Urothelium cell line (cell line): ENCODE measurements around the gene SSTR3.
A peak's percentile ranks its signal among the peaks of the same experiment; 100 is the strongest.
"Not testable (repeated sequence)": the region's sequence is repeated elsewhere in the genome, so short reads cannot be mapped to it uniquely, and the experiment has no call there.

Source experiments
- DNase-seq: peaks from one replicate; pipeline ENCODE4 v3.0.0; 2011; ENCODE audit warnings: low spot score, mixed read lengths
- FAIRE-seq: peaks from 2 replicates; lab custom pipeline; 2011; peaks lifted over from hg19 to GRCh38; lab: Jason Lieb, UNC

The SSTR3 gene

GRCh38 chr22:37212174-37212906, at the start of gene SSTR3:
SSTR3 (minus strand) TSS chr22:37212477; CDS start chr22:37207803, 4,674 bp downstream.
- DNase-seq (no peak), FAIRE-seq (no peak)

DNA sequence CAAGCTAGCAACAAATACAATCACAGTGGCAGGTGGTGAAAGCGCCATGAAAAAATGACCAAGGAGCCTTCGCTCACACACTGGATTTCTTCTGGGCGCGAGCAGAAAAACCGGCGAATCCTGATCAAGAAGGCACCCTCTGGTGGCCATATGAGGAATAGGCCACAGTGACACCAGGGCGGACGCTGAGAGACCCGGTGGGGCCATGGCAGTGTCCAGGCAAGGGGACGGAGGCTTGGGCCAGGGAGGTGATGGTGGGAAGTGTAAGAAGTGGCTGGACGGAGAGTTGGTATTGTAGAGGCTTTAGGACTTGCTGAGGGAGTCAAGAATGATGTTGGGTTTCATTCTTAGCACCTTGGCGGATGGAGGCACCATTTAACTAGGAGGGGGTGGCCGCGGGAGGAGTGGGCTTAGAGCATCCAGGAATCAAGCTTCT, 48.6 kb upstream of the SSTR3 start:
- FAIRE-seq = peak; percentile 93
- DNase-seq = peak; percentile 79

GRCh38 chr22:37260155-37260795, 48.0 kb upstream of the SSTR3 start:
- DNase-seq (no peak), FAIRE-seq (no peak)

DNA sequence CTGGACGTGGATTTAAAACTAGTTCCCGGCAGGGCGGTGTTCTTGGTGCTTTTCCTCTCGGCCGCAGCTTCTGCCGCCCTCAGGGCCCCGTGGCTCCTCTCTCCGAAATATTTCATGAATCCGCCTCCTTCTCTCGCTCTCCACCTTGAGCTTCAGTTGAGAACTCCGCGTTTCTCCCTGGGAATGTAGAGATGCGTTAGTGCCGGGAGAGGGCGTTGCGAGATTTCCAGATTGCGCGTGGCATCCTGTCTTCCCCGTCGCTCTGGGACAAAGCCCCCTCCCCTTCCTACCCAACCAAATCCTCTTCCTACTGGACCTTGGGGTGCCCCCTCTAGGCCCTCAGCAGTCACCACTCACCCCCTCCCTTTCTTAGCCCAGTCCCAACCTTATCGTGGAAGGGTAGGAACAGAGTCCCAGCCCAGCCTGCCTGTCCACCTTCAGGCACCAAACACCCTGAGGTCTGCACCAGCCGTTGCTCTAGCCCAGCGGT, 47.3 kb upstream of the SSTR3 start:
- FAIRE-seq (no peak), DNase-seq (no peak)

DNA sequence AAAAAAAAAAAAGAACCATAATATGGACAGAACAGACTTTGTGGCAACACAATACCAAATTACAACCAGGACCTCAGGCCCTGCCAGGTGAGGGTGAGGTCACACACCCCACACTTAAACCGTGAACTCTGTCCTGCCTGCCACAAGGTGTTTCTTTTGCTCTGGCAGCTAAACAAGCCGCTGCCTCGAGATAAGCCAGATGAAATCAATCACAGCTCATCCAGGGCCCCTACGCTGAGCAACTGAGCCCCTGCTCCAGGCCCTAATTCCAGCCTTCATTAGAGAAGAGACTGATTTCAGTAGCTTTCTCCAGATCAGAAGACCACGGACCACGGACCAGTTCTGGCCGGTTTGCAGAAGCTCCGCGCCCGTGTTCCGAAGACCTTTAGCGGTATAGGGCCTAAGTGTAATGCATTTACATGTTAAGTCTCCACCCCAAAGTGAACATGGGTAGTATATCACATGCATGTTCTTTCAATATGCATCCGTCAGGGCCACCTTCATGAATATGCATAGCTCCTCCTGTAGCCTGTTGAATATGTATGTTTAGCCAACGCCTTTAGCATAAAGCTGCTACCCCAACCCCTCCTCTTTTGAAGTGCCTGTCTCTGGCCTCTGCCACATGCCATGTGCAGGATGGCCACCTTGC, 46.6 kb upstream of the SSTR3 start:
- DNase-seq (no peak), FAIRE-seq (no peak)

- DNase-seq (no peak), FAIRE-seq (peak; percentile 13)
These were observed 45.9 kb upstream of the SSTR3 start for GRCh38 chr22:37258005-37258752.

DNA sequence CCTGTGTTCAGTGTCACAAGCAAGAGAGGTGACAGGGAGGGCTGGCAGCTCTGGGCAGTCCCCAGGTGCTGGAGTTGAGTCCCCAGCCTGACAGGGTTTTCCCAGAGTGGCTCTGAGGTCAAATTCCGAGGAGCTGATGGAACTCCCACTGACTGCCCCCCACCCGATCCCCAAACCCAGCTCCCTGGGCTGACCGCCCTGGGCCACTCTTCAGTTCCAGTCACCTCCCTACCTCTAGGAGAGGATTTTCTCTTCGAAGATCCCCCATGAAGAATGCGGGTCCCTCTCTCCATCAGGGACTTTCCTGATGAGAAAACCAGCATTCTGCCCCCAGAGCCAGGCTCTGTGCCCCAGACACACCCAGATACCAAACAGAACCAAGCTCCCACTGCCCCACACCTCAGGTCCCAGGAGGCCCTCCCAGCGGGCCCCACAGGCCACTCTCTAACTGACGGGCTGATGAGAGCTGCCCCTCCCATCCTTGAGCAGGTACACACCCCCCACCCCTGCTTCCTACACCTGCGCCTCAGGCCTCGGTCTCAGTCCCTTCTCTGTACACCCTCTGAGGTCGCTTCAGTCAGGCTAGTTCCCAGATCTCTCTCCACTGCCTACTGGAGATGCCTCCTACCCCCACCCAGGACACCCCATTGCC, 43.9 kb upstream of the SSTR3 start:
- no peak for FAIRE-seq
- DNase-seq = no peak

DNA sequence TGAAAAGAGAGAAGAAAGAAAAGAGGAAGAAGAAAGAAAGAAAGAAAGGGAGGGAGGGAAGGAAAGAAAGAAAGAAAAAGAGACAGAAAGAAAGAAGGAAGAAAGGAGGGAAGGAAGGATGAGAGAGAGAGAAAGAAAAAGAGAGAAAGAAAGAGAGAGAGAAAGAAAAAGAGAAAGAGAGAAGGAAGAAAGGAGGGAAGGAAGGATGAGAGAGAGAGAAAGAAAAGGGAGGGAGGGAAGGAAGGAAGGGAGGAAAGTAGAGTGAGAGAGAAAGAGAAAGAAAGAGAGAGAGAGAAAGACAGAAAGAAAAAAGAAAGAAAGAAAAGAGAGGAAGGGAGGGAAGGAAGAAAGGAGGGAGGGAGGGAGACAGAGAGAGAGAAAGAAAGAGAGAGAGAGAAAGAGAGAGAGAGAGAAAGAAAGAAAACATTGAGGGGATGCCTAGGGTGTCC, 43.3 kb upstream of the SSTR3 start:
- DNase-seq (no peak), FAIRE-seq (no peak)

DNA sequence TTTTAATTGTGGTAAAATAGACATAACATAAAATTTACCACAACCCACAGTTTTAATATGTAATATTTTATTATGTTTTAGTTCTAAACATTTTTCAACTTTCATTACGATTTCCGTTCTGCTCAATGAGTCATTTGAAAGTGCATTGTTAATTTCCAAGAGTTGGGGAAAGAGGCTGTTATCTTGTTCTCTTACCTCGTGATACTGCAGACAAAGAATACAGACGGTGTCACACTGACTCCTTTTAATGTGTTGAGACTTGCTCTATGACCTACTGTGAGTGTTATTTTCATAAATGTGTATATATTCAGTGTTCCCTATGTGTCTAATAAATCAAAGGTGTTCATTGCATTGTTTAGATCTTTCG, 42.6 kb upstream of the SSTR3 start:
- DNase-seq (no peak), FAIRE-seq (no peak)

- DNase-seq (no peak), FAIRE-seq (no peak)
These were observed 42.1 kb upstream of the SSTR3 start for GRCh38 chr22:37254209-37254866.

DNA sequence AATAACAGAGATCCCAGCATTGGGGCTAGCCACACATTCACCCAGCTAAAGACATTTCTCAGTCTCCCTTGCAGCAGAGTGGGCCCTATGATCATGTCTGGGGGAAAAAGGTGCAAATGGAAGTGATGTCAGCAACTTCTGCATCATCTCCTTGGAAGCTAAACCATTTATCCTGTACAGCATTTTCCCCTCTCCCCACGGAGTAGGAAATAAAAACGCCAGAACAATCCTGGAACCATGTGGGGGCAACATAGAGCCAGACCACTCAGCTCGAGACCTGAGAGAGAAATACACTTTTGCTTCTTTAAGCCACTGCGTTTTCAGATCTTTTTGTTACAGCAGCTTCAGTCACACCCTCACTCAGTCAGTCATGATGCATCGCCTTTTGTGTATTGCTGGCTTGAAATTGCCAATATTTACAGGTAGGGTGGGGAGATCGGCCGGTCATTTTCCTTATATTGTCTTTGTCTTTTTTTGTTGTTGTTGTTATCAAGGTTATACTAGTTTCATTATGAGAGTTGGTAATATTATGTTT, 40.9 kb upstream of the SSTR3 start:
- DNase-seq = no peak
- FAIRE-seq = peak; percentile 13

- DNase-seq, FAIRE-seq: not testable (repeated sequence)
These were observed 39.6 kb upstream of the SSTR3 start for GRCh38 chr22:37251836-37252235.

GRCh38 chr22:37249986-37250385, 37.7 kb upstream of the SSTR3 start:
- DNase-seq (no peak), FAIRE-seq (no peak)

- FAIRE-seq (peak; percentile 78), DNase-seq (no peak)
These were observed 36.0 kb upstream of the SSTR3 start for GRCh38 chr22:37248251-37248650.

DNA sequence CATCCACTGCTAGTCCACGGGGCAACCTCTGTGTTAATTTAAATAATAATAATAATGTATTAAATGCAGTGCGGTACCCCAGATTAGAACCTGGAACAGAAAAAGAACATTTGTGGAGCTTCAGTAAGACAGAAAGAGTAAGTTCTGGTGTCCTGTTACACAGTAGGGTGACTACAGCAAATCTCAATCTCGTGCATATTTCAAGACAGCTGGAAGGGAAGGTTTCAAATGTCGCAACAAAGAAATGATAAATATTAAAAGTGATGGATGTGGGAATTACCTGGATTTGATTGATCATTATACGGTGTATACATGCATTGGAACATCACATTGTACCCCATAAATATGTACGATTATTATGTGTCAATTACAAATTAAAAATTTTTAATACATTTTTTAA, 33.5 kb upstream of the SSTR3 start:
- DNase-seq (no peak), FAIRE-seq (no peak)

DNA sequence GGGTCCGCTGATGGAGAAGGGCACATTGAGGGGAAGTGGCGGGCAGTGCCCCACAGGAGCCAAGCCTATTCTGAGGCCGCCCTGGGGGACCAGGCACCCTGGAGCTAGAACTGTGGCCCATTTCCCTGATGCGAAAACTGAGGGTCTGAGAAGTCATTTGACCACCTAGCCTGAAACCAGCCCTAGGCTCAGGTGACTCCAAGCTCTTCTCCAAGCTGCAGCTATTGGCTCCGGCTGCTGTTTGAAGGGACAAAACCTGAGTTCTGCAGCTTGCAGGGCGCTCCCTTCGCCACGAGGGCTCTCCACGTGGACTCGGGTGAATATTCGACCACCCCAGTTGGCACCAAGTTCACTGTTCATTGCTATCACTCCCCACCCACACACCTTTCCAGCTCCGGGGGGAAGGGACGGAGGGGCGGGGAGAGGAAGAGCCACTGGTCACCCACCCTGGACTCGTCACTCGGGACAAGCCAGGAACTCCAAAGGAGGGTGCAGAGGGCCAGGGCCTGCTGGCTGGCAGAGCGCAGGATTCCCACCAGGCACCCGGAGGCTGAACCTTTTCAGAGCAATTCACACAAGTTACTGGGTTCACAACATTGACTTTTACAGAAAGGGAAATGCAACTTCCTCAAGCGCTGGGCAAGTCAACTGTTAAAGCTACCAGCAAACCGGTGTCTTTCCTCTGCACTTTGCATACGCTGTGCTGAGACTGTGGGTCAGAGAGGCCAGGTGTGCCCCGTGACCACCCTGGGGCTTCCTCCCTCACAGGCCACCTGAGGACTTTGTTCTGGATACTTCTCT, 32.8 kb upstream of the SSTR3 start:
- DNase-seq (no peak), FAIRE-seq (no peak)

DNA sequence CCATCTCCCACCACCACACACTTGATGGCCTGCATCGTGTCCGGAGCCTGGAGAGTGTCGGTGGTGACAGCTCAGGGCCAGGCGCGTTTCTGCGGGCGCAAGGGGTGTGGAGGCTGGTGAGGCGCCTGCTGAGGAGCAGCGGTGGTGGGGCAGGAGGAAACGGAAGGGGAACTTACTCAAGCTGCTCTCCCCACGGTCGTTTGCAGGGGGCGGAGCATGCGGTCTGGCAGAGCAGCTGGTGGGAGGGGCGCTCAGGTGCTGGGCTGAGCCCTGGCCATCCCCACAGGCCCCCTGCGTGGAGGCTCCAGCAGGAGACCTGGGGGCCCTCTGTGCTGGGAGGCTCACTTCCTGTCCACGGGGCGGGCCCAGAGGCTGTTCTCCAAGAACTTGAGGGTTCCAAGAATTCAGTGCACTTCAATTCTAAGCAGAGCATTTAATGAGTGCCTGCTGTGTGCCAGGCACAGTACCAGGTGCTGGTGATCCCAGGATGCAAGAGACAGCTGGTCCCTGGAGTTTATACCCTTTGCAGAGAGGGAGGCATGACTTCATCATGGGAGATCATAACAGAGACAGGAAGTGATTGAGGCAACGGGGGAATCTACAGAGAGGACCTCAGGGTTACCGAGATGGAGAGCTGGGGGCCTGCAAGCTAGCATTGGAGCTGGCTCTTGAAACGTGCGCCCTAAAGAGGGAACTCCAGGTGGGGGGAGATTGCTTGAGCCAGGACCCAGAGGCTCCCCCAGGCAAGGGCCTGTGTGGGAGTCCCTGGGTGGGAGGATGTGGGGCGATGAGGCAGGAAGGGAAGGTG, 32.0 kb upstream of the SSTR3 start, which contains the start of gene RAC2:
TSS of gene RAC2 (minus strand) at position 156 of the 808 bp plus-strand sequence. CDS start at position 35, 121 bp downstream.
- DNase-seq (peak; percentile 79), FAIRE-seq (peak; percentile 89)
